Activated CD4-positive, alpha-beta T cell treated with anti-CD3 and anti-CD28 coated beads for 48 hours (primary cell): ENCODE data around the gene DNAJC1.

Experiments
- DNase-seq: peaks from one replicate; pipeline ENCODE4 v3.0.0-alpha.2; 2020

Gene DNAJC1

GRCh38 chr10:21756707-21757106, 246.8 kb downstream of the DNAJC1 start:
- no peak for DNase-seq

GRCh38 chr10:21754410-21755011, 249.0 kb downstream of the DNAJC1 start:
- no peak for DNase-seq

- no peak for DNase-seq
Measured at GRCh38 chr10:21753497-21754270, 249.8 kb downstream of the DNAJC1 start.

- DNase-seq, result no peak
Measured at GRCh38 chr10:21751341-21752310, 251.9 kb downstream of the DNAJC1 start.

- no peak for DNase-seq
Measured at GRCh38 chr10:21750424-21750823, 253.1 kb downstream of the DNAJC1 start.

GRCh38 chr10:21749788-21750187, 253.7 kb downstream of the DNAJC1 start:
- no peak for DNase-seq

GRCh38 chr10:21747809-21748208, 255.7 kb downstream of the DNAJC1 start:
- DNase-seq, result no peak

GRCh38 chr10:21746118-21746517, 257.4 kb downstream of the DNAJC1 start:
- peak; percentile 13 for DNase-seq

GRCh38 chr10:21744223-21744622, 259.3 kb downstream of the DNAJC1 start:
- DNase-seq, result no peak

GRCh38 chr10:21742740-21743412, 260.7 kb downstream of the DNAJC1 start:
- no peak for DNase-seq

- no peak for DNase-seq
Measured at GRCh38 chr10:21740989-21741388, 262.5 kb downstream of the DNAJC1 start.

GRCh38 chr10:21737106-21737505, 266.4 kb downstream of the DNAJC1 start:
- no peak for DNase-seq

- no peak for DNase-seq
Measured at GRCh38 chr10:21733710-21734109, 269.8 kb downstream of the DNAJC1 start.

GRCh38 chr10:21732067-21732772, 271.3 kb downstream of the DNAJC1 start:
- DNase-seq, result peak; percentile 61

- no peak for DNase-seq
Measured at GRCh38 chr10:21728618-21729017, 274.9 kb downstream of the DNAJC1 start.

GRCh38 chr10:21727452-21728168, 275.9 kb downstream of the DNAJC1 start:
- DNase-seq, result no peak

GRCh38 chr10:21726601-21727225, 276.8 kb downstream of the DNAJC1 start:
- no peak for DNase-seq

GRCh38 chr10:21724687-21725367, 278.7 kb downstream of the DNAJC1 start:
- DNase-seq, result peak; percentile 45

- no peak for DNase-seq
Measured at GRCh38 chr10:21724020-21724589, 279.4 kb downstream of the DNAJC1 start.

- no peak for DNase-seq
Measured at GRCh38 chr10:21722209-21722608, 281.3 kb downstream of the DNAJC1 start.
